ENCODE results near the gene PRSS22. TPM values are rescaled to one million over a fixed set of nuclear protein-coding genes. Genes with fewer than 3 reads are reported as not detected.

Gene PRSS22
- total RNA-seq, 1 donor = not detected

DNA sequence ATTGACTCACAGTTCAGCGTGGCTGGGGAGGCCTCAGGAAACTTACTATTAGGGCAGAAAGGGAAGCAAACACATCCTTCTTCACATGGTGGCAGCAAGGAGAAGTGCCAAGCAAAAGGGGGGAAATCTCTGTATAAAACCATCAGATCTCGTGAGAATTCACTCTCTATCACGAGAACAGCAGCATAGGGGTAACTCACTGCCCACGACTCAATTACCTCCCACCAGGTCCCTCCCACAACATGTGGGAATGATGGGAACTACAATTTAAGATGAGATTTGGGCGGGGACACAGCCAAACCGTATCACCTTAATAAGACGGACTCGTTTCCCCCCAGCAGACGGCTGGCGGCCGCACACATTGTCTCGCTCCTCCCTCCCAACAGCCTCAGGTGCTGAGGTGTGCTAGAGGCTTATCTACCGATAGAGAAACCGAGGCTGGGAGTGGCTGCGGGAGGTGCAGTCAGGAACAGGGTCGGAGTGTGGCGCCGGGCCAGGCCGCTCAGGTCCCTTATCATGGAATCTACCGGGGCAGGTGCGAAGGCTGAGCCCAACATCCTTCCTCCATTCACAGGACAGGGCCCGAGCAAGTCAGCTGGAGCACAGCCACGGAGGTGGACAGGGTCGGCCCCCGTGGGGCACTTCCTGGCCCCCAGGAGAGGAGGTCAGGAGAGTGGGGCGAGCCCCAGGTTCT, 32.8 kb downstream of the PRSS22 start:
- peaks cover 41% of the 10 kb centered on the region for H3K27me3 ChIP-seq (ENCODE audit: insufficient read depth, low read length)
- H2AFZ ChIP-seq (ENCODE audit: low read length) = no peak overlapping the region
- no peaks in the 10 kb centered on the region for H4K20me1 ChIP-seq (ENCODE audit: insufficient read depth, low read length)
- no peak overlapping the region for H3K4me3 ChIP-seq (ENCODE audit: insufficient read depth, low read length)
- TF ChIP-seq, protein P1, sequence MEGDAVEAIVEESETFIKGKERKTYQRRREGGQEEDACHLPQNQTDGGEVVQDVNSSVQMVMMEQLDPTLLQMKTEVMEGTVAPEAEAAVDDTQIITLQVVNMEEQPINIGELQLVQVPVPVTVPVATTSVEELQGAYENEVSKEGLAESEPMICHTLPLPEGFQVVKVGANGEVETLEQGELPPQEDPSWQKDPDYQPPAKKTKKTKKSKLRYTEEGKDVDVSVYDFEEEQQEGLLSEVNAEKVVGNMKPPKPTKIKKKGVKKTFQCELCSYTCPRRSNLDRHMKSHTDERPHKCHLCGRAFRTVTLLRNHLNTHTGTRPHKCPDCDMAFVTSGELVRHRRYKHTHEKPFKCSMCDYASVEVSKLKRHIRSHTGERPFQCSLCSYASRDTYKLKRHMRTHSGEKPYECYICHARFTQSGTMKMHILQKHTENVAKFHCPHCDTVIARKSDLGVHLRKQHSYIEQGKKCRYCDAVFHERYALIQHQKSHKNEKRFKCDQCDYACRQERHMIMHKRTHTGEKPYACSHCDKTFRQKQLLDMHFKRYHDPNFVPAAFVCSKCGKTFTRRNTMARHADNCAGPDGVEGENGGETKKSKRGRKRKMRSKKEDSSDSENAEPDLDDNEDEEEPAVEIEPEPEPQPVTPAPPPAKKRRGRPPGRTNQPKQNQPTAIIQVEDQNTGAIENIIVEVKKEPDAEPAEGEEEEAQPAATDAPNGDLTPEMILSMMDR (IDR thresholded peaks at IDR 0.05; ENCODE audit: extremely low read depth, low read depth, low read length) = no peak
- no peaks in the 10 kb centered on the region for H3K36me3 ChIP-seq (ENCODE audit: insufficient read depth, low read length)
- DNase-seq (ENCODE audit: insufficient read length, low spot score, missing footprints) = peak; percentile 41
- H3K4me1 ChIP-seq (ENCODE audit: insufficient read depth, low read length) = peaks cover 5% of the 10 kb centered on the region
- no peaks in the 10 kb centered on the region for H3K9me3 ChIP-seq (ENCODE audit: low read depth, low read length)
- H3K27ac ChIP-seq (ENCODE audit: low read depth, low read length) = no peak overlapping the region
- no peak overlapping the region for H3K4me2 ChIP-seq (ENCODE audit: insufficient read depth, low read length)
- H3K79me2 ChIP-seq (ENCODE audit: insufficient read depth, low read length) = no peaks in the 10 kb centered on the region

DNA sequence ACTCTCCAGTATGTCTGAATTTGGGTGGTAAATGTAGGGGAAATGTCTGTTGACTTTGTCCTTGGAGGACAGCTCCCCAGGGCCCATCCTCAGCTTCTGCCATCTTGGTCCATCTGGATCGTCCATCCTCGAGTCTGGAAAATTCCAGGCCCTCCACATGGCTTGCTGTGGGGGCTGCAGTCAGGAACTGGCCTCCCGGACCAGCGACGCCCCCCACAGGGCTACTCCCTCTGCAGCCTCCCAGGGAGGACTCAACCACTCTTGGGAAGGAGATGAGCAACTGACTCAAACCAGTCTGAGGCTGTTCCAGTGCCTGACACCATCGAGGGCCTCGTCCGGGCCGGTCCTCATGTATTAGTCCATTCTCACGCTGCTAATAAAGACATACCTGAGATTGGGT, 33.3 kb downstream of the PRSS22 start:
- Histone ChIP-seq H3K4me1 (ENCODE audit: insufficient read depth, low read length) (peaks cover under 1% of the 10 kb centered on the region), H3K27me3 (ENCODE audit: insufficient read depth, low read length) (peaks cover 41% of the 10 kb centered on the region), H3K9me3 (ENCODE audit: low read depth, low read length) (no peaks in the 10 kb centered on the region), H2AFZ (ENCODE audit: low read length) (no peak overlapping the region), H3K36me3 (ENCODE audit: insufficient read depth, low read length) (no peaks in the 10 kb centered on the region), H3K4me3 (ENCODE audit: insufficient read depth, low read length) (no peak overlapping the region), H4K20me1 (ENCODE audit: insufficient read depth, low read length) (no peaks in the 10 kb centered on the region), H3K27ac (ENCODE audit: low read depth, low read length) (no peak overlapping the region), H3K79me2 (ENCODE audit: insufficient read depth, low read length) (no peaks in the 10 kb centered on the region), H3K4me2 (ENCODE audit: insufficient read depth, low read length) (no peak overlapping the region)
- DNase-seq (ENCODE audit: insufficient read length, low spot score, missing footprints) = peak; percentile 65
- TF ChIP-seq, protein P1 (IDR thresholded peaks at IDR 0.05; ENCODE audit: extremely low read depth, low read depth, low read length) = no peak

DNA sequence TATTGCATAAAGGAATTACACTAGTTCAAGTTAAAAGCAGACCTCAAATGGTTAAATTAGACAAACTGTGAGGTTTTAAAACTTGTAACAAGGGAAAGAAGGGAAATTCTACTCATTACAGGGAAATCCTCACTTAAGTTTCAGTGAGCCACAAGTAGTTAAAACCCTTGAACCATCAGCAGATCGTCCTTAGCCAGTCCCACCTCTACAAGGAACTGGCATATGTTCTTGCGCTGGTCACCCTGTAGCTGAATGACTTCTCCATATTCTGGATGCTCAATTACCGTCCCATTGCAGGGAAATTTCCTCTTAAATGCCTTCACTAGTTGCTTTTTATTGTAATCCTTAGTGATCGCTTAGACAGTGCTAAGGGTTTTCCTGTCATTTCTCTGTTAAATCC, 35.5 kb downstream of the PRSS22 start:
- Histone ChIP-seq H3K79me2 (ENCODE audit: insufficient read depth, low read length) (no peaks in the 10 kb centered on the region), H3K4me2 (ENCODE audit: insufficient read depth, low read length) (no peak overlapping the region), H4K20me1 (ENCODE audit: insufficient read depth, low read length) (no peaks in the 10 kb centered on the region), H3K9me3 (ENCODE audit: low read depth, low read length) (no peaks in the 10 kb centered on the region), H3K4me1 (ENCODE audit: insufficient read depth, low read length) (no peaks in the 10 kb centered on the region), H3K27me3 (ENCODE audit: insufficient read depth, low read length) (peaks cover 28% of the 10 kb centered on the region), H2AFZ (ENCODE audit: low read length) (no peak overlapping the region), H3K36me3 (ENCODE audit: insufficient read depth, low read length) (no peaks in the 10 kb centered on the region), H3K4me3 (ENCODE audit: insufficient read depth, low read length) (no peak overlapping the region), H3K27ac (ENCODE audit: low read depth, low read length) (no peak overlapping the region)
- TF ChIP-seq, protein P1 (IDR thresholded peaks at IDR 0.05; ENCODE audit: extremely low read depth, low read depth, low read length) = no peak
- peak; percentile 68 for DNase-seq (ENCODE audit: insufficient read length, low spot score, missing footprints)

DNA sequence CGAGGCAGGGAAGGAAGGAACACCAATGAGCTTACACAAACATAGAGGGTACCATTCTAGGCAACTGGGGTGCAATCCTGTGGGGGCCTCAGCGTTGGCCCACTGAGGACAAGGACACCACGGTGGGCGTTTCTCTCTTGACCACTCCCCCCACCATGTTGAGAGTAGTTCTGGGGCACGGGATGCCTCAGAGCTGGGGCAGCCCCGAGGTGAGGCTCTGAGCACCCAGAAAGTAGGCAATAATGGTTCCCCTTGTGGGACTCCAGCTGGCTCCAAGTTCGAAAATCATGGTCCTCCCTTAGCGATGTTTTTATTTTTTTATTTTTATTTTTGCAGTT, 35.8 kb downstream of the PRSS22 start:
- Histone ChIP-seq H2AFZ (ENCODE audit: low read length) (no peak overlapping the region), H4K20me1 (ENCODE audit: insufficient read depth, low read length) (no peaks in the 10 kb centered on the region), H3K4me2 (ENCODE audit: insufficient read depth, low read length) (no peak overlapping the region), H3K36me3 (ENCODE audit: insufficient read depth, low read length) (no peaks in the 10 kb centered on the region), H3K4me1 (ENCODE audit: insufficient read depth, low read length) (no peaks in the 10 kb centered on the region), H3K9me3 (ENCODE audit: low read depth, low read length) (no peaks in the 10 kb centered on the region), H3K27me3 (ENCODE audit: insufficient read depth, low read length) (peaks cover 25% of the 10 kb centered on the region), H3K79me2 (ENCODE audit: insufficient read depth, low read length) (no peaks in the 10 kb centered on the region), H3K27ac (ENCODE audit: low read depth, low read length) (no peak overlapping the region), H3K4me3 (ENCODE audit: insufficient read depth, low read length) (no peak overlapping the region)
- TF ChIP-seq, protein P1 (IDR thresholded peaks at IDR 0.05; ENCODE audit: extremely low read depth, low read depth, low read length) = no peak
- DNase-seq (ENCODE audit: insufficient read length, low spot score, missing footprints) = peak; percentile 26

Measured in osteoblast (primary cell).